ENCODE data around the gene PIH1D1. TPM values are rescaled to one million over a fixed set of nuclear protein-coding genes. Genes with fewer than 3 reads are reported as not detected.

Gene PIH1D1
- polyA plus RNA-seq, 3 donors: 81.1 to 84.9 (median 84.7) TPM

DNA sequence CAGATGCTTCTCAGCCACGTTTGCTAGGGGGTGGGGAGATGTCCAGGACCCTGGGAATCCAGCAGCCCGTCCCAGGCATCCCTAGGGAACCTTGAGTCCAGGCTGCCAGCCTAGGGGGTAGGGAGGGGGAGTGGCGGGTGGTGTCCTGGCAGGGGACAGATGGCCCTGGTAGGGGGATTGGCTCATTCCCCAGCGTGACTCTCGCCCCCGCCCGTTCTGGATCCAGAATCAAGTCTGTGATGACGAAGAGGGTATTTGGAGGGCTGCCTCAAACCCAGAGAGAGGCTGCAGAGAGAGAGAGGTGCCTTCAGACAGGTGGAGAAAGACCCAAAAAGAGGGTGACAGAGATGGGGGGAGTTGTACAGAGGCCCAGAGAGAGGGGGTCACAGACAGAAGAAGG lies 14.4 kb downstream of the PIH1D1 start:
- DNase-seq (ENCODE audit: low read depth in 3 of 3, low spot score in 2 of 3): no peak

DNA sequence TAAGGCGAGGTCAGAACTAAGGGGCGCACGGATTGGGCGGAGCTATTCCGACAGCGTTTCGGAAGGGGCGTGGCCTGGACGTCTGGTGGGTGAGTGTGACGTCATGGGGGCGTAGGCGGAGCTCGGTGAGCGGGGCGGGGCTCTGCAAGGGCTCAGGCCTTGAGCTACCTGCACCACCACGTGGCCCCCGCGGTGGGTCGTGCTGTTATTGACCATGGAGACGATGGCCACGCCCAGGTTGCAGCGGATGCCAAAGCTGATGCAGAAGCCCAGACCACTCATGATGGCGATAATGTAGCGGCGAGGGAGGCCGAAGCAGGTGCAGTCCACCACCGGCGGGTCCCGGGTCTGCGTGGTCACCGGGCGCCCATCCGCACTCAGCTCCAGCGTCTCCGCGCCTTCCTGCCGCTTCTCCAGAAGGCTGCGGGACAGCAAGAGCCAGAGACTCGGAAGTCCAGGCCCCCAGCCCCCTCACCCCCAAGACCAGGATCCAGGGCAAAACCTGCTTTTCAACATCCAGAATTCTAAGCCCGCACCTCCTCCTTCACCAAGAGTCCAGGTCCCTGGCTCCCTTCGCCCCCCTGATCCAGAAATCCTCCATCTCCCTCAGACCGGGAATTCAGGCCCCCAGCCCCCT lies 15.1 kb downstream of the PIH1D1 start:
- DNase-seq (ENCODE audit: low read depth in 3 of 3, low spot score in 2 of 3): no peak

DNA sequence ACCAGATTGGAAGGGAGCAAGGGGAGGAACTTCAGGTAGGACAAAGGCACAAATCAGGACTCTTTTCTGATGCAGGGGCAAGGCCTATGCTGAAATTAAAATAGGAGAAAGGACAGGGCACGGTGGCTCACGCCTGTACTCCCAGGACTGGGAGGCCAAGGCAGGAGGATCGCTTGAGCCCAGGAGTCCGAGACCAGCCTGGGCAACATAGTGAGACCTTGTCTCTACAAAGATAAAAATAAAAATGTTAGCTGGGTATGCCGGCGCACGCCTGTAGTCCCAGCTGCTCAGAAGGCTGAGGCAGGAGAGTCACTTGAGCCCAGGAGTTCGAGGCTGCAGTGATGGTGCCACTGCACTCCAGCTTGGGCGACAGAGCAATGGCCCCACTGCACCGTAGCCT lies 15.9 kb downstream of the PIH1D1 start:
- DNase-seq (ENCODE audit: low read depth in 3 of 3, low spot score in 2 of 3): no peak

- no peak for DNase-seq (ENCODE audit: low read depth in 3 of 3, low spot score in 2 of 3)
These were observed 16.6 kb downstream of the PIH1D1 start for GRCh38 chr19:49434907-49435583.

DNA sequence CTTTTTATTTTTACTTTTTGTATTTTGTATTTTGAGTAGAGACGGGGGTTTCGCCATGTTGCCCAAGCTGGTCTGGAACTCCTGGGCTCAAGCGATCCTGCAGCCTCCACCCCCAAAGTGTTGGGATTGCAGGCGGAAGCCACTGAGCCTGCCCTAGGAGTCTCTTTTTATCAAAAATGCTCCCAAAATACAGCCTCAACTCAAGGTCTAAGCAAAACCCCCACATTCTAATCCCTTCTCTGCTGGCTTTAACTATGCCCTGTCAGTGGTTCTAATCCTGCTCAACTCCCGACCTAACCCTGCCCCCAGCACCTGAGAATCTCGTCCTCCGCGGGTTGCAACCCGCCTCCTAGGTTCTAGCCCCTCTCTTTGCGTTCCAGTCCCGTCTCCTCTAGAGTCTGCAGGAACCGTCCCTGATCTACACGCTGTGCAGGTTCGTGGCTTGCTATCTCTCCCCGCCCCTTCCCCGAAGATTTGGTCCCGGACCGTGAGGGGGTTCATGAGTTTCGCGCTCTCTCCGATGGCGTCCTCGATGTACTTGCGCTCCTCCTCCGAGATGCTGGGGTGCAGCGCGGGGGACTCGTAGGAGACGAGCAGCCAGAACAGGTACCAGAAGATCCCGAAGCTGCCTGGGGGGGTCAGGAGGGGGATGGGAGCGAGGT lies 18.2 kb downstream of the PIH1D1 start:
- DNase-seq (ENCODE audit: low read depth in 3 of 3, low spot score in 2 of 3): no peak

- DNase-seq (ENCODE audit: low read depth in 3 of 3, low spot score in 2 of 3): no peak
These were observed 19.2 kb downstream of the PIH1D1 start for GRCh38 chr19:49432141-49433073.

DNA sequence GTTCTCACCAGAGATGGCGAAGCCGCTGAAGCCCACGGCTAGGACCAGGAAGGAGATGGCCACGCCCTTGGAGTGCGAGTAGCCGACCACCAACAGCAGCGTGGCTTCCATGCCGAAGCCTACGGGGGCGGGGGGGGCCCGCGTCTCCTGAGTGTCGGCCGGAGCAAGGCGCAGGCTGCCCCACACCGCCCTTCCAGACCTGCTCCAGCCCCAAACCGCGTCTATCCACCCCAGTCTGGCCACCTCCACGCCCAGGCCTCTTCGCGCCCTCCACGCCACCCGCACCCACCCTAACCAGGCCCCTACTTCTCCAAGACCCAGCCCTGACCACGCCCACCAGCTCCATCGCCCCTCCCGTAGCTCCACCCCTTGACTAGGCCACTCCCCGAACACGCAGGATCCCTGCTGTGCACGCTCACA lies 20.3 kb downstream of the PIH1D1 start:
- DNase-seq (ENCODE audit: low read depth in 3 of 3, low spot score in 2 of 3): no peak

DNA sequence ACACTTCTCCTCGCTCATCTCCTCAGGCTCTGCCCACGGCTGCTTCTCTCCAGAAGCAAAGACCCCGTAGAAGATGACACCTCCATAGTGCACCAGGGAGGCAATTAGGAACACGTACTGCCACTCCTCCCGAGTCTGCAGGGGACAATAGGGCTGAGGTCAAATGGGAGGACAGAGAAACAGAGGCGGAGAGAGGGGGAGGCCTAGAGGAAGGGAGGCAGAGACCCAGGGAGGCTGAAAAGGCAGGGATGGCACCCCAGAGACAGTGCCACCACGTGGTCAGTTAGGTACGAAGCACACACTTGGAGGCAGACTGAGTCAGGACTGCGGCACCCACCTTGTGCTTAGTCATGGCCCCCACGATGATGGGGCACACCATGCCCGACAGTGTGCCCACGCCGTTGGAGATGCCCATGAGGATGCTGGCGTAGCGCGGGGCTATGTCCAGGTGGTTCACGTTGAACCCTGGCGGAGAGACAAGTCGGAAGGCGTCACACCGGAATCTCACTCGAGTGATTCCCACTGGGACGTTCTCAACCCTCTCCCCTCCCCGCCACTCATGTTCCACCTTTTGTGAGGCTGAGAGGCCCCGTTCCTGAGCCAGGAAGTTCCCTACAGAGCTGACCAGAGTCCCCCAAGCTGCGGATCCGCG lies 20.8 kb downstream of the PIH1D1 start:
- no peak for DNase-seq (ENCODE audit: low read depth in 3 of 3, low spot score in 2 of 3)

DNA sequence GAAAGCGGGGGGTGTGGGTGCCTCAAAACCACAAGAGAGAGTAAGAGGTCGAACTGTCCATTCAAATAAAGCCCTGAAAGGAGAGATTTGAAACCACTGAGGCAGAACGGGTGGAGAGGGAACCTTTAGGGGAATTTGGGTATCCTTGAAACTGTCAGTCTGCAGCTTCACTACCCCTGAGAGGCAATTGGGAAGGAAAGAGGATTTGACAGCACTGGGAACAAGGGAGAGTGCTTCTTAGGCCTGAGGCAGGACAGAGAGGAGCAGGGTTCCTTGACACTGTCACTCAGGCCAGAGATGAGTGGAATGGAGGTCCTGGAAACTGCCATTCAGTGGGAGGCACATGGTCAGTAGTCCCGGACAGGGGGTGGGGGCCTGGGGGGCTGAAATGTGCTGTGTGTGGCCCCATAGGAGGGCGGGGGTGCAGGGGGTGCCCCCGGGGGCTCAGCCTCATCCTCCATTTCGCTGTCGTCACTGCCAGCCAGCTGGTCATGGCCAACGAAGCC lies 21.4 kb downstream of the PIH1D1 start:
- no peak for DNase-seq (ENCODE audit: low read depth in 3 of 3, low spot score in 2 of 3)

GRCh38 chr19:49428547-49429451 lies 22.8 kb downstream of the PIH1D1 start:
- DNase-seq (ENCODE audit: low read depth in 3 of 3, low spot score in 2 of 3): no peak

DNA sequence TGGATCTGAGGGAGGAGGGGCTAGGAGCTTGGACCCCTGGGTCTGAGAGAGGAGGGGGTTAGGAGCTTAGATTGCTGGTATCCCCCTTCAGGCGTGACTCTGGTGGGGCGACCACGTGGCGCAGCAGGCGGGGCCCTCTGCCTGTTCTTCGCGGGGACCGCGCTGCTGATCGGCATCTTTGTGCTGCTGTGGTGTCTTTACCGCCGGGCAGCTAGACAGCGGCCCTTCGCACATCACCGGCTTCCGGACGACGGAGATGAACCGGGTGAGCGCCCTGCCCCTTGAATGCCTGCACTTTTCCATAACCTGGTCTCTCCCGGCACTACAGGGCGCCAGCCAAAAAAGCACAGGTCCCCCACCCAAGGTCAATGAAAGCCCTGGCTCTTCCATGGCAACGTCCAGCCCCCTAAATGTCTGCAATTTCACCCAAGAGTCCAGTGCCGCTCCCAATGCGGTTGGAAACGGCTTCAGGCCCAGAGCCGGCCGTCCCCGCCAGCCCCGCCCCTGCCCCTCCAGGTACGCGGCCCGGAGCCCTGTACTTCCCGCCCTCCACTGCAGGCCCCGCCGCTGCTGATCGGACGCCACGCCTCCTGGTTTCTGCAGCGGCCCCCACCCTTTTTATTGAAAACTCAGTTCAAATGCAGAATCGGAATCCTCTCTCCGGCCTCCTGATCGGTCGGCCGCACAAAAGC lies 23.6 kb downstream of the PIH1D1 start:
- DNase-seq (ENCODE audit: low read depth in 3 of 3, low spot score in 2 of 3): no peak

DNA sequence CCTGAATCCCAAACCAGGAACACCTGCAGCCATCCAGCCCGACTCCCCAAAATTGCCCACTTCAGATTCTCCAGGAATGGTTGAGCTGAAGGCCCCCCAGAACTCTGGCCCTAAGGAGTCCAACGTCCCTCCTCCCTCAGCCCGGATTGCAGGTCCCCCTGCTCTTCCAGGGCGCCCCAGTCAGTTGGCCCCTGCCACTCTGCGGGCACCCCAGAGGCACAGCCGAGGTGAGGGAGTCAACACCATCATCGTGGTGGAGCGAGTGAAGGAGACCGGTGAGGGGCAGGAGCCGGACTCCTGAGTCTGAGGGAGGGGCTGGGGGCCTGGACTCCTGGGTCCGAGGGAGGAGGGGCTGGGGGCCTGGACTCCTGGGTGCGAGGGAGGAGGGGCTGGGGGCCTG lies 24.3 kb downstream of the PIH1D1 start:
- DNase-seq (ENCODE audit: low read depth in 3 of 3, low spot score in 2 of 3): no peak

DNA sequence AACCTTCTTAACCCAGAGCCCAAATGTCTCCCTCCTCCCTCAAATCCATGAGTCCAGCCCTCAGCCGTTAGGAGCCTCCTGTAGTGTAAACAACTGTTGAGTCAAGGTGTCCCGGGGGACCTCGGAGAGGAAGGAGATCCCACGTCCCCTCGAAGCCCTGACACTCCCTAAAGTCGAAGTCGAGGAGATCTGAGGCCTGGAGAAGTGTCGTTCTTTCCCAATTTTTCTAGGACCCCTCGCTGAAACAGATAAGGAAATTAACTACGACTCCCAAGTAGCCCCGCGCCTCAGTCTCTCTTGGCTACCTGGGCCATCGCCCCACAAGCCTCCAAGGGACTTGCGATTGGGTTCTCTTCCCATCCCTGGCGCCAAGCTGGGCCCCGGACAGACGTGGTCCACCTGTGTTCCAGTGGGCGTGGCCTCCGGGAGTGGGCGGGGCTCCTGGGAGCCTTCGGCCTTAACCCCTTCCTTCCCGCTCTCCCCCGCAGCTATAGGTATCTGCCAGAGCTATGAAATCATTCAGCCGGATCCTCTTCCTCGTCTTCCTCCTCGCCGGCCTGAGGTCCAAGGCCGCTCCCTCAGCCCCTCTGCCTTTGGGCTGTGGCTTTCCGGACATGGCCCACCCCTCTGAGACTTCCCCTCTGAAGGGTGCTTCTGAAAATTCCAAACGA lies 25.6 kb downstream of the PIH1D1 start:
- no peak for DNase-seq (ENCODE audit: low read depth in 3 of 3, low spot score in 2 of 3)

GRCh38 chr19:49425178-49425577 lies 26.4 kb downstream of the PIH1D1 start, which contains the start of gene GFY:
Gene GFY, plus strand, starts transcription at chr19:49425388. Its CDS starts 1,043 bp downstream, at chr19:49426431.
- DNase-seq (ENCODE audit: low read depth in 3 of 3, low spot score in 2 of 3): no peak

DNA sequence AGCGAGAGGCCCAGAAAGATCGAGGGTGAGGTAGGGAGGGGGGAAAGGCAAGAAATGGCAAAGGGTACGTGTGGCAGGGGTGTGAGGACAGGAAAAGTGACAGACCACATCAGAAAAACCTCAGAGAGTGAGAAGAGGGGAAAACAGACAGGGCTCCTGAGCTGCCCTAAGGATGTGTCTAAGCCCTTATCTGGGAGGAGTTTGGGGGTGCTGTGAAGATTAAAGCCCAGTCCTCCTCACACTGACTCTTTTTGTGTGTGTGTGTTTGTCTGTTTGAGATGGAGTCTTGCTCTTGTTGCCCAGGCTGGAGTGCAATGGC lies 27.7 kb downstream of the PIH1D1 start:
- no peak for DNase-seq (ENCODE audit: low read depth in 3 of 3, low spot score in 2 of 3)

DNA sequence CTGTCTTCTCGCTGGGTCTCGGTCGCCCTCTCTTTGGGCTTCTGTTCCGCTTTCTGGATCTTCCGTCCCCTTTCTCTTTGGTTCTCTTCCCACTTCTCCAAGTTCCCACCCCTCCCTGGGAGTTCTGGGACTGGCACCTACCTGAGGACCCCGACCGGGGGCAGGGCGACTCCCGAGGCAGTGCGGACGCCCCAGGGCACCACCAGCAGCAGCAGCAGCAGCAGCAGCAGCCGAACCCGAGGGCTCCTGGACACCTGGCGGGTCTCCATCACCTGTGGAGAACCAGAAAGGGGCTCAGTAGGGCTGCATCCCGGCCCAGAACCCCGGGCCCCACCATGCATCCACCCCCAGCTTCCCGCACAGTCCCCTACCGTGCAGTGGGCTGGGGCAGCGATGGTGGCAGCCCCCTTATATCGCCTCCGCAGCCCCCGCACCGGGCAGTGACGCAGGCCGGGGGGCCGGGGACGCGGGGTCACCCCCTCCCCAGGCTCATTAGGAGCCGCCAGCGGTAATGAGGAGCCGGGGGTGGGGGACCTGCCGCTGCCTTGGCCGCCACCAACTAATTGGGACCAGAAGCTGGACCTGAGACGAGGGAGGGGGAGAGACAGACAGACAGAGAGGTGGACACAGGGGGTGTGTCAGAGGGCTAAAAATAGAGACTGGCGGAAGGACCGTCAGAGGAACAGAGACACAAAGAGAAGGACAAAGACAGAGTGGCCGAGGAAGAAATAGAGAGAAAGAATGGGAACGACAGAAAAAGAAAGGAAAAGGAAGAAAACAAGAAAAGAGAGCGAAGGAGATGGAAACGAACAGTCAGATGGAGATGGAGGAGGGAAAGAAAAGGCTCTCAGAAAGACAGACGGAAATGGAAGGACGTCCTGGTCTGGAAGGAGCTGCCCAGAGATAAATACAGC lies 28.3 kb downstream of the PIH1D1 start, which contains the start of gene PTH2:
Gene PTH2, minus strand, starts transcription at position 371 of the 914 bp plus-strand sequence. Its CDS starts 102 bp downstream, at position 269.
- no peak for DNase-seq (ENCODE audit: low read depth in 3 of 3, low spot score in 2 of 3)
